GM06990 (cell line): ENCODE measurements around the gene DCST2.

Experiments
- DNase-seq: peaks from one replicate; pipeline ENCODE4 v3.0.0-alpha.2; 2011; ENCODE audit not compliant: insufficient read length; ENCODE audit errors: extremely low read depth
- H3K27me3 ChIP-seq: replicated peaks from 2 replicates; pipeline ENCODE4 v1.6.0; 2011; ENCODE audit warnings: low read length; ENCODE audit not compliant: control insufficient read depth, insufficient read depth
- H3K36me3 ChIP-seq: 2 replicates; pipeline ENCODE4 v1.5.1; 2011; ENCODE audit warnings: low read length; ENCODE audit not compliant: control insufficient read depth, insufficient read depth
- H3K4me3 ChIP-seq: replicated peaks from 2 replicates; pipeline ENCODE4 v1.5.1; 2011; ENCODE audit warnings: low read depth, mild to moderate bottlenecking, control low read depth, low read length
- TF ChIP-seq, protein P1 (sequence below): IDR thresholded peaks from 2 replicates; pipeline ENCODE4 v1.5.1; 2011; ENCODE audit warnings: low read length, control low read depth, mild to moderate bottlenecking, inconsistent platforms; ENCODE audit not compliant: insufficient read depth, poor library complexity, severe bottlenecking

Gene DCST2

DNA sequence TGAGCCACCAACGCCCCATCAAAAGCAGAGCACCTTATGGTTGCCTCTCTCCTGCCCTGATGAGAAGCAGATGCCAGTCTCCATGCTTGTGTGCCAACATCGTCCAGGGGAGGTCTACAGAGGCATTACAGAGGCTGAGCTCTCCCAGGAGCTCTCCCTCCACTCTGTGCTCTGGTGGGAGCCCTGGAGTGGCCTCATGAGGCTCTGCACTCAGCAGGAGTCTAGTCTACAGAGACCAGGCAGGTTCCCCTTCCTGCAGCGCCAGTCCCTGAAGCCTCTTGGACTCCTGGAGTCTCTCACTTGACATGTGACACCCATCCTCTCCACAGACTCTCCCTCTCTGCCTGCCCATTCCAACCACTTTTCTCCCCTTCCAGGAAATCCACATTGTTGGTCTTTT, 3.5 kb upstream of the DCST2 start:
- Histone ChIP-seq H3K27me3 (peaks cover 3% of the 10 kb centered on the region), H3K36me3 (no peaks in the 10 kb centered on the region), H3K4me3 (no peak overlapping the region)
- TF ChIP-seq, protein P1, sequence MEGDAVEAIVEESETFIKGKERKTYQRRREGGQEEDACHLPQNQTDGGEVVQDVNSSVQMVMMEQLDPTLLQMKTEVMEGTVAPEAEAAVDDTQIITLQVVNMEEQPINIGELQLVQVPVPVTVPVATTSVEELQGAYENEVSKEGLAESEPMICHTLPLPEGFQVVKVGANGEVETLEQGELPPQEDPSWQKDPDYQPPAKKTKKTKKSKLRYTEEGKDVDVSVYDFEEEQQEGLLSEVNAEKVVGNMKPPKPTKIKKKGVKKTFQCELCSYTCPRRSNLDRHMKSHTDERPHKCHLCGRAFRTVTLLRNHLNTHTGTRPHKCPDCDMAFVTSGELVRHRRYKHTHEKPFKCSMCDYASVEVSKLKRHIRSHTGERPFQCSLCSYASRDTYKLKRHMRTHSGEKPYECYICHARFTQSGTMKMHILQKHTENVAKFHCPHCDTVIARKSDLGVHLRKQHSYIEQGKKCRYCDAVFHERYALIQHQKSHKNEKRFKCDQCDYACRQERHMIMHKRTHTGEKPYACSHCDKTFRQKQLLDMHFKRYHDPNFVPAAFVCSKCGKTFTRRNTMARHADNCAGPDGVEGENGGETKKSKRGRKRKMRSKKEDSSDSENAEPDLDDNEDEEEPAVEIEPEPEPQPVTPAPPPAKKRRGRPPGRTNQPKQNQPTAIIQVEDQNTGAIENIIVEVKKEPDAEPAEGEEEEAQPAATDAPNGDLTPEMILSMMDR = no peak
- no peak for DNase-seq

DNA sequence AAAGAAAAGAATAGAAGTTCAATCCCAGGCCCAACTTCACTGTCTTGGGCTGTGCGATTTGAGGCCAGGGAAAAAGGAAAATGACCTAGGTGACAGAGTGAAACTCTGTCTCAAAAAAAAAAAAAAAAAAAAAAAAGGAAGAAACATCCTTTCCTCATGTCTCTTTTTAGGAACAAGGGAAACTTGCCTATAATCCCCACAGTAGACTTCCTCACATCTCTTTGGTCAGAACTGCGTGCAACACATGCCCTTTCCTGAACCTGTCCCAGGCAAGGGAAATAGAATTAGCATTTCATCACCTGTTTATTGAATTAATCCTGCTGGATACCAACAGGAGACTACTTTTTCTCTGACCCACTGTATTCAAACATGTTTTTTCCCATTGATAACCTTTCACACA, 2.4 kb upstream of the DCST2 start:
- H3K27me3 ChIP-seq = peaks cover 3% of the 10 kb centered on the region
- DNase-seq = no peak

DNA sequence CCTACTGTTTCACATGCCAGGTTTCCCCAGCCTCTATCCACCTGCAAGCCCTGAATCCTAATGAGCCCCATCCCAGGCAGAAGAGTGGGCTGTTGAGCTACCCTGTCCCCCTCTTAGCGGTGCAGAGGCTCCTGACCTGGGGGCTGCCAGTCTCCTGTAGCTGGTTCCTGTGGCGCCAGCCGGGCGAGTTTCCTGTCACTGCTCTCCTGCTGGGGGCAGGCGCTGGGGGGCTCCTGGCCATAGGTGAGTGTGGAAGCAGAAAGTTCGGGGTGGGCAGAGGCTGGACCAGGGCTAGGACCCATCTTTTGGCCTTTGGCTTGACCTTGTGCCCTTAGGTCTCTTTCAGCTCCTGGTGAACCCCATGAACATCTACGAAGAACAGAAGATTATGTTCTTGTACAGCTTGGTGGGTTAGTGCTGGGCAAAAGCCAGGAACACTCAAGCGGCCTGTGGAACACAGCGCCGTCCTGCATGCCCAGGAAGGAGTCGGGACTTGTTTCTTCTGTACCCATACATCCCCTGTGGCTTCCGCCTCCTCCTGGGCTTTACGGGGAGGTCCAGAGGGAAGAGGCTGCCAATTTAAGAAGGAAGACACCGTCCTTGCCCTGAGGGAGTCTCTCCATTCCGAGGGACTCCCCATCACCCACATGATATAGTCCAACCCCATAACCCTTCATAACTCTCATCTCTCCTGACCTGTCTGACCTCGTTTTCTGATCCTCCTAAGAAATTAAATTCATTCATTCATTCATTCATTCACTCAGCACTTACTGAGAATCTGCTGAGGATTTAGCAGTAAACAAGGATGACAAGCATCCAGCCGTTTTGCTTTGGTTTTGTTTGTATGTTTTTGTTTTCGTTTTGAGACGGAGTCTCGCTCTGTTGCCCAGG, 982 bp upstream of the DCST2 start:
- H3K4me3 ChIP-seq = no peak overlapping the region
- TF ChIP-seq, protein P1 = no peak
- no peak for DNase-seq
- H3K27me3 ChIP-seq = peaks cover 3% of the 10 kb centered on the region
- no peaks in the 10 kb centered on the region for H3K36me3 ChIP-seq

More for the DNA sequence above, 2.4 kb upstream of the DCST2 start:
- H3K36me3 ChIP-seq = no peaks in the 10 kb centered on the region
- no peak overlapping the region for H3K4me3 ChIP-seq
- TF ChIP-seq, protein P1 = no peak

DNA sequence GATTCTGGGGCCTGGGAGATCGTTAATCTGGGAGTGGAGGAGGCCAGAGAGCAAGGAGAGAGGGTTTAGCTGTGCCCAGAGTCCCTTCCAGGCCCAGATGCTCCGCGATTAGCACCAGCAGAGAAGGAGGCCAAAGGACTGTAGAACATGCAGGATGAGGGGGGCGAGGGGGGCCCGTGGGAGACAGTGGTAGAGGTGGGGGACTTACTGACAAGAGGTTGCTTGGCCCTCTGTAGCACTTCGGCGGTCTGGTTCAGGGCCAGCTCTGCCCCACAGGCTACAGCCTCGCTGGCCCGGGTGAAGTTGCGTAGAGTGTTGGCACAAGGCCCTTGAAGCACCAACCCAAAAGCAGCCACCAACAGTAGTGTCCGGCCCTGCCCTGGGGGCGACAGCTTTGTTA, 695 bp downstream of the DCST2 start:
- no peaks in the 10 kb centered on the region for H3K36me3 ChIP-seq
- TF ChIP-seq, protein P1 = no peak
- no peak overlapping the region for H3K4me3 ChIP-seq
- DNase-seq = no peak
- H3K27me3 ChIP-seq = peaks cover 3% of the 10 kb centered on the region

GRCh38 chr1:155030899-155031298, 2.7 kb downstream of the DCST2 start:
- DNase-seq = no peak
- no peak overlapping the region for H3K4me3 ChIP-seq
- TF ChIP-seq, protein P1 = no peak
- H3K27me3 ChIP-seq = peaks cover 3% of the 10 kb centered on the region
- no peaks in the 10 kb centered on the region for H3K36me3 ChIP-seq

DNA sequence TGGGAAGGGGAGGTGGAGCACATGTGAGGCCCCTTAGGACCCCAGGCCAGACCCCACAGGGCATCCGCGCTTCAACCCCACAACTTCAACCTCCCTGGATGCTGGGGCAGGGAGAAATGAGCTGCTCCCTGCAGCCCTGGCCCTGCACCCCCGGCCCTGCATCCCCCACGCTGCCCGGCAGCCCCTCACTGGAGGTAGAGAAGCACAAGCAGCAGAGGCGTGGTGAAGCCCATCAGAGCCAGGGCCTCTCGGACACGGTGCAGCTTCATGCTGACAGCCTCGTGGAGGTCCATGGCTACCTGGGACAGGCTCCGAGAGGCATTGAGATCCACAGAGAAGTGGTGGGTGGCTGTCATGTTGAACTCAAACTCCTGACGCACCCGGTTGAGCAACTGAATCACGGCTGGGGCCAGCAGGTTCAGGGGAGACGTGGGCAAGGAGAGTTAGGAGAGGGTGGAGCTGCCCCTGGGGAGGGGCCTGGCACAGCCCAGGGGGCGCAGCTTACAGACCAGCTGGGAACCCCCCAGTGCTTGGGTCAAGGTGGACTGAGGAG, 3.3 kb downstream of the DCST2 start:
- TF ChIP-seq, protein P1 = no peak
- Histone ChIP-seq H3K4me3 (no peak overlapping the region), H3K36me3 (no peaks in the 10 kb centered on the region), H3K27me3 (peaks cover 3% of the 10 kb centered on the region)
- DNase-seq = no peak
